Measurements from ENCODE around the gene OR4F15.

DNA sequence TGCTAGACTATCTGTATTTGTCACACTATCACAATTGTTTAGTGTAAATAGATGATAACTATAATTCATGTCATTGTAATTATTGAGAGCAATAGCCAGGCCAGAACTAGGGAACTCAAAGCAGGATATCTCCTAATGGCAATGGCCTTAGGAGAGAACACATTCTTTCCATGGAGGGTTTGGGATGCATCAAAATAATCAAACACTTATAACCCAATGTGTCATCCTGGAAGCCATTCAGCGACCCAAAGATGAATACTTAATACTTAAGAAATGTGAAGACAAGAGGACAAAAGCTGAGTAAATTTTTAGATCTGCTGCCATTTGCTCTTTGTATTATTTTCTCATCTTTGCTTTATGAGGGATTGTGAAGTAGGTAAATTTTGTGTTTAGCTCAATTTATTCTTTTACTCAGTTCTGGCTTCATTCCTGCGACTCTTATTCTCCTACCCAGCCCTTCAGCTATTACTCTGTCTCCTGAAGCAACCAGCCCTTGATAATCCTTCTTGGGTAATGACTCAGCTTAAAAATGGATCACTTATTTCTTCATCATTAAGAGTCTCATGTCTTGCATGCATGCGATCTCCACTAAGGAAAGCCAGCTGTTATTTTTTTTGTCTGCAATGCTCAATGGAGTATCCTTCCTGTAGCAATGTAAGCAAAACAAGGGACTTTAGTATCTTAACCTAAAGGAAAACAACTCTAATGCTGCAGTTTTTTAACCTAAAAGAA, 2.0 kb downstream of the OR4F15 start:
- TF ChIP-seq, protein P1, sequence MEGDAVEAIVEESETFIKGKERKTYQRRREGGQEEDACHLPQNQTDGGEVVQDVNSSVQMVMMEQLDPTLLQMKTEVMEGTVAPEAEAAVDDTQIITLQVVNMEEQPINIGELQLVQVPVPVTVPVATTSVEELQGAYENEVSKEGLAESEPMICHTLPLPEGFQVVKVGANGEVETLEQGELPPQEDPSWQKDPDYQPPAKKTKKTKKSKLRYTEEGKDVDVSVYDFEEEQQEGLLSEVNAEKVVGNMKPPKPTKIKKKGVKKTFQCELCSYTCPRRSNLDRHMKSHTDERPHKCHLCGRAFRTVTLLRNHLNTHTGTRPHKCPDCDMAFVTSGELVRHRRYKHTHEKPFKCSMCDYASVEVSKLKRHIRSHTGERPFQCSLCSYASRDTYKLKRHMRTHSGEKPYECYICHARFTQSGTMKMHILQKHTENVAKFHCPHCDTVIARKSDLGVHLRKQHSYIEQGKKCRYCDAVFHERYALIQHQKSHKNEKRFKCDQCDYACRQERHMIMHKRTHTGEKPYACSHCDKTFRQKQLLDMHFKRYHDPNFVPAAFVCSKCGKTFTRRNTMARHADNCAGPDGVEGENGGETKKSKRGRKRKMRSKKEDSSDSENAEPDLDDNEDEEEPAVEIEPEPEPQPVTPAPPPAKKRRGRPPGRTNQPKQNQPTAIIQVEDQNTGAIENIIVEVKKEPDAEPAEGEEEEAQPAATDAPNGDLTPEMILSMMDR (IDR thresholded peaks at IDR 0.05), result no peak
- TF ChIP-seq POLR2A (IDR thresholded peaks at IDR 0.05), result no peak
